GM19239 (cell line): ENCODE data around the gene GPX3.
A peak's percentile ranks its signal among the peaks of the same experiment; 100 is the strongest.

Experiments
- DNase-seq: peaks from one replicate; pipeline ENCODE4 v3.0.0; 2011; ENCODE audit warnings: low spot score; ENCODE audit not compliant: insufficient read length
- FAIRE-seq: peaks from 2 replicates; lab custom pipeline; 2011; peaks lifted over from hg19 to GRCh38; lab: Jason Lieb, UNC

Gene GPX3

GRCh38 chr5:151053796-151054462, 33.5 kb downstream of the GPX3 start:
- DNase-seq: no peak
- no peak for FAIRE-seq

GRCh38 chr5:151054709-151055108, 34.3 kb downstream of the GPX3 start:
- FAIRE-seq: peak; percentile 18
- no peak for DNase-seq

DNA sequence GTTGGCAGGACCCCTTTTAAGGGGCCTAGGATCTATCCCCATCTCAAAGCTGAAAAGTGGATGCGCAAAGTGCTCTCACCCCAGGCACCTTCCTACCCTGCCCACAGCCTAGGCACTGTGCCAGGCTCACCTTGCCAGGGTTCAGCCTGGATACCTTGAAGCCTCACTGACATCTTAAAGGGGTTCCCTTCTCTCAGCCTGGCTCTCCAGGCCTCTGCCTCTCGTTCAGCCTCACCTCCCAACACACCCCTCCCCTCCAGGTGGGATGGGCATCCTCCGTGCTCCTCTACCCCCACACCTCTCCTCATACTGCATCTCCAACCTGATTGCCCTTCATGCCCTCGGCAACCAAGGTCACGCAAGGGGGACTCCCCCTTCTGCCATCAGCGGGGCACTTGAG, 34.9 kb downstream of the GPX3 start:
- no peak for DNase-seq
- no peak for FAIRE-seq

GRCh38 chr5:151056379-151057325, 36.3 kb downstream of the GPX3 start:
- no peak for FAIRE-seq
- DNase-seq: no peak

DNA sequence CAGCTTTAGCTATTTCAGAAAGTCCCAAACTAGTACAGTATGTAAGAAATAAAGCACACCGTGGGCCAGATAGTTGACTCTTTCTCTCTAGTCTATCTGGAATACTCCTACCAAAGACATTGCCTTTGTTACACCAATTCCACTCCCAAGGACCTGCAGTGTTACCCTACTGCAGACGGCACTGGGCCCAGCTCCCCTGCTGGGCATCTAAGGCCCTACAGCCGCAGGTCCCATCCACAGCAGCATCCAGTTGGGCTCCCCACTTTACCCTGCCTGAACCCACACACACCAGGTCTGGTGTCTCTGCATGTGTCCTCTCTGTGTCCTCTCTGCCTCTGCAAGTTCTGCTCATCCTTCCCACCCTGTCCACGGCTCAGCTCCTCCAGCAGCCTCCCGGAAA, 37.9 kb downstream of the GPX3 start:
- DNase-seq (no peak), FAIRE-seq (peak; percentile 33)

GRCh38 chr5:151058891-151059489, 38.6 kb downstream of the GPX3 start:
- peak; percentile 71 for FAIRE-seq
- no peak for DNase-seq

DNA sequence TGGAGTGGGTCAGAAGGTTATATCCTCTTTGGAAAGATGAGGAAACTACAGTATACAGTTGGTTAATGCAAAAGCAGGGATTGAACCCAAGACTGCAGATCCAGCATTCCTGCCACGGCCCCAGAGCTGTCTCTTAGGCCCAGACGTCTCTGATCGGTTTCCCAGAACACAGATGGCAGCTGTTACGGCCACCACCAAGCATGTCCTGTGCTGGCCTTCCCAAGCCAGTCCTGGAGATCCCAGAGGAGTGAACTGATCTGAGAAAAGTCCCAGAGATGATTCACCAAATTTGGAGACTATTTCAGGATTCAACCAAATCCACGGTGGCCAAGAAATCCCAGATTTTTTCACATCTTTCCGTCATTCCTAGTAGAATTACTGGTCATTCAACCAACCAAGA, 40.4 kb downstream of the GPX3 start:
- DNase-seq: no peak
- no peak for FAIRE-seq

GRCh38 chr5:151062405-151063141, 42.2 kb downstream of the GPX3 start:
- DNase-seq (no peak), FAIRE-seq (no peak)

- DNase-seq: no peak
- FAIRE-seq: no peak
Observed at GRCh38 chr5:151063142-151063989, 43.0 kb downstream of the GPX3 start.

DNA sequence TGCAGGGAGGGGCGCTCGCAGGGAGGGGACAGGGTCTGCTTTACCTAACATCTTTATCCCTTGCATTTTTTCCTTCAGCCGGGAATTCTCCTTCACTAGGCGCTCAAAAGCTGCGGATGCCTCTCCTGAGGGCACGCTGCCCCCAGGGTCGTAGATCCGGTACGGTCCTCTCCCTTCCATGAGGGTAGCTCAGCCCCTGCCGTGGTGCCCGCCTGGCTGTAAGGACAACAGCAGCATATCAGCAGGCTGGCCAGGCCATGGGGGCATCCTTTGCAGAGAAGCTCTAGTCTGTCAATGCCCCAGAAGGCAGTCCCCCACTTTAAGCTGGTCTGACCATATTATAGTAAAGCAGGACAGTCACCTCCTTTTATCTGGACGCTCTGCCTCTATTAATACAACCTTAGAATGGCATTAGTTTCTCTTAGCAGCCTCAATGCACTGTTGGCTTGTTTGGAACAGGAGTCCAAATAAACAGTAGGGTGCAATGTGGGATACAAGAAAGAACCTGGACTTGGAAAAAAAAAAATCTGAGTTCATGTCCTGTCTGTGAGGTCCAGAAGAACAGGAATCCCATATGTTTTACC, 44.6 kb downstream of the GPX3 start:
- peak; percentile 11 for FAIRE-seq
- DNase-seq: no peak

DNA sequence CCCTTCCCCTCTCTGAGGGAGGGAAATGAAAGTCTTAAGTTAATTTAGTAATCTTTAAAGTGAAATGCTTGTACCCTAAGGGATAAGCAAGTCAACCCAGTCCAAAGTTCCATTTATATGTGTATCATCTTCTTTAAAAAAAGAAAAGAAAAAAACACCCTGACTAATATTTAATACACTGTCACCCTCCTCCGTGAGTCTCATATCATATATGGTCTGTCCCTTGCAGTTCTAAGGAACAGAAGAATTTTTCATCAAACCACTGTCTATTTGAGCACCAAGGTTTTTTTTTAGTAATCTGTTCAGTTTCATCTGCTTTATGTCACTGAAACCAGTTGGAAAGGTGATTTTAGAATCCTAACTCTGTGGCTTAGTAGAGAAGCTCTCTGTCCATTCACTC, 45.2 kb downstream of the GPX3 start:
- FAIRE-seq: peak; percentile 72

GRCh38 chr5:151066920-151067319, 46.5 kb downstream of the GPX3 start:
- FAIRE-seq: peak; percentile 73
- no peak for DNase-seq

More for the DNA sequence above, 45.2 kb downstream of the GPX3 start:
- DNase-seq: no peak

DNA sequence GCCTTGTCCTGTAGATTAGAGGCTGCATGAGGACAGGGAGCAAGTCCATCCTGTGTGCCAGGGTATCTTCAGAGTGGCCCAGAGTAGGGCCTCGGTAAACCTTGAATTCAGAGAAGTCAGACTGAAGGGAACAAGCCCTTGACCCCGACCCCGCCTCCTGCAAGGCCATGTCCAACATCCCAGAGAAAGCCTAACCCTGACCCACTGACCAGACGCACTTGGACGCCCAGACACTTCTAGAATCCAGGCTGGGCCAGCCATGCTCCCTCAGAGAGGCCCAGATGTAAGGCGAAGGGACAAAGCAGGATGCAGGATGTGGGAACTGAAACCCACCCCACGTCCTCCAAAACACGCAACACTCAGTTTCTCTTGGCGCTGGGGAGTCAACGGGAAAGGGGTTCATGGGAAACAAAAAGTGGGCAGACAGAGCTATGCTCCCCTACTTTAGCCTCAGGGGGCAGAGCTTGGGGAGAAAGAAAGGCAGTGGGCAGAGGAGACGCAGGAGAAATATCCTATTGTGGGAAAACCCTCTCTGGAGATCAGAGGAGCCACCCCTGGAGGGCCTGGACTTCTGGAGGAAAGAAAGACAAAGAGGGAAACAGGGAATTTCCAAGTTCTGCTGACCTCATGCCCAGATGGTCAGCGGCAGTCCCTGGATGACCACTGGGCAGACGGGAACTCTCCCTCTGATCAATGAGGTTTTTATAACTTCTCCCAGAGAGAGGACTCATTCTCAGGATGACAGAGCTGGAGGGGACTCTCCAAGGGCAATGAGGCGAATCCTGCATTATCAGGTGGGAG, 47.4 kb downstream of the GPX3 start:
- FAIRE-seq (peak; percentile 67), DNase-seq (no peak)

DNA sequence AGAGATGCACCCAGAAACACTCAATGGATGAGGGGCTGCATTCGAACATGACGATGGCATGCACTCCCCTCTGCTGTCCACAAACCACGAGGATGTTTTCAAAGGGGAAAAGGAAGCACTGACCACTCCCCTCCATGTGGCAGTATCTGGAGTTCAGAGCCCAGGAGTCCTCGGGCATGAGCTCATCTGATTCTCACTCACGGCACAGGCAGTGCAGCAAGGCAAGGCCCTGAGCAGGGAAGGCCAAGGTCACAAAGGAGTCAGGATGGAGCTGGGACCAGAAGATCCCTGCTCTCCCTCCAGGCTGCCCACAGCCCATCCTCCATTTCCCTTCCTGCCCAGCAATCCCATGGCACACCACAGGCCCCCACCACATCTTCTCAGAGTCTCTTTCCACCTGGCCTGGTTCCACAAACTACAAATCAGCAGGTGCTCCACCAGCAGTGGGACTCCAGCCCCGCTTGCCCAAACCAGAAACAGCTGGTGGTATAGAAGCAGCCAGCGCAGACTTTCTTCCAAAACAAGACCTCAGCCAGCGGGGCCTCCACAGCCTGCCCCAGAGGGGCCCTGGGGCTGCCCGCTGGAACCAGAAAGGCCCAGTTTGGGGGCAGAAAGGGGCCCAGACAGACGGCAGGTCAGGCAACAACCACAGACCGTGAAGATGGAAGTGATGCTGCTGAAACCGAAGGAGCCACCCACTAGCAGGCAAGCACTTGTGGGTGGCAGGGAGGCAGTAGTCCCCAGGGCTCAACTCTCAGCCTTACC, 48.2 kb downstream of the GPX3 start:
- peak; percentile 85 for FAIRE-seq
- no peak for DNase-seq

DNA sequence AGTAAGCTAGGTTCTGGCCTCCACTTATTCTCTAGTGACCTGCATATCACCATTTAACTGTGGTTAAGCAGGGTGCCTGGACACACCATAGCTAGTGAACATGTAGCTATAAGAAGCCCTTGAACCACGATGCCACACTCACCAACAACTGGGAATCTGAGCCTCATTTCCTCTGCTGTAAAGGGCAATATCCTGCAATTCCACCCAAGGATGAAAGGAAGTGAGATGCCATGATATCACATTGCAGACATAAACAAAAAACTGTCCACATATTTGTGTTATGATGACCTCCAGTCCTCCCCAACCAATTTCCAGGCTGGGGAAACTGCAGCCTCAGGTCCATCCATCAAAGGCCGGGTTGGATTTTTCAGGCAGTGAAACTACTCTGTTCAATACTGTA, 50.1 kb downstream of the GPX3 start:
- FAIRE-seq (no peak), DNase-seq (no peak)

GRCh38 chr5:151071021-151071420, 50.6 kb downstream of the GPX3 start:
- DNase-seq: no peak
- FAIRE-seq: no peak

- DNase-seq (no peak), FAIRE-seq (no peak)
Observed at GRCh38 chr5:151071848-151072629, 51.6 kb downstream of the GPX3 start.
